ENCODE data around the gene GDF7. TPM values are rescaled to one million over a fixed set of nuclear protein-coding genes. Genes with fewer than 3 reads are reported as not detected.

The GDF7 gene
- polyA plus RNA-seq, 1 donor (not counting 4 experiments of a cell fraction or from before 2014, with no cell fraction given) = not detected

GRCh38 chr2:20656561-20656960, 10.4 kb upstream of the GDF7 start:
- Histone ChIP-seq H4K20me1 (ENCODE audit: control insufficient read depth, extremely low read depth, insufficient read depth, low read length) (no peaks in the 10 kb centered on the region), H3K27me3 (ENCODE audit: control insufficient read depth, extremely low read depth, insufficient read depth, low read length) (peaks cover 5% of the 10 kb centered on the region), H3K79me2 (ENCODE audit: control insufficient read depth, insufficient read depth, low read length) (no peaks in the 10 kb centered on the region), H3K9me3 (ENCODE audit: control insufficient read depth, low read depth, low read length) (no peaks in the 10 kb centered on the region), H3K27ac (ENCODE audit: control insufficient read depth, insufficient read depth, low read length) (no peak overlapping the region), H2AFZ (ENCODE audit: control insufficient read depth, low read length) (no peak overlapping the region), H3K36me3 (ENCODE audit: control insufficient read depth in 2 of 2, extremely low read depth in 1 of 2, insufficient read depth in 2 of 2, low read length in 2 of 2) (no peaks in the 10 kb centered on the region), H3K4me1 (ENCODE audit: control insufficient read depth, extremely low read depth, insufficient read depth, low read length) (peaks cover 10% of the 10 kb centered on the region), H3K4me3 (ENCODE audit: control insufficient read depth in 2 of 3, extremely low read depth in 1 of 3, insufficient read depth in 2 of 3, low read depth in 1 of 3, low read length in 3 of 3) (no peak overlapping the region), H3K9ac (ENCODE audit: control insufficient read depth, extremely low read depth, insufficient read depth, low read length) (no peak overlapping the region), H3K9me1 (ENCODE audit: control insufficient read depth, extremely low read depth, insufficient read depth, low read length) (no peaks in the 10 kb centered on the region), H3K4me2 (ENCODE audit: control insufficient read depth, extremely low read depth, insufficient read depth, low read depth, low read length) (no peak overlapping the region)
- no peak for TF ChIP-seq CTCF (optimal IDR thresholded peaks at IDR 0.05 in 1 of 3, IDR thresholded peaks at IDR 0.05 in 1 of 3, conservative IDR thresholded peaks at IDR 0.05 in 1 of 3; ENCODE audit: extremely low read depth in 1 of 3, insufficient read depth in 2 of 3, low read length in 3 of 3)
- no peak for FAIRE-seq
- no peak for DNase-seq (ENCODE audit: low read depth, low spot score)
- dilution Hi-C loops (cut with MboI; ENCODE audit: extremely low pct_ligation_motif_present, low sequenced_read_pairs) = no loop called here

GRCh38 chr2:20657522-20658235, 9.3 kb upstream of the GDF7 start:
- FAIRE-seq = no peak
- H3K27me3 ChIP-seq (ENCODE audit: control insufficient read depth, extremely low read depth, insufficient read depth, low read length) = peaks cover 14% of the 10 kb centered on the region
- H3K27ac ChIP-seq (ENCODE audit: control insufficient read depth, insufficient read depth, low read length) = no peak overlapping the region

More at GRCh38 chr2:20657522-20658235, 9.3 kb upstream of the GDF7 start:
- Histone ChIP-seq H3K9ac (ENCODE audit: control insufficient read depth, extremely low read depth, insufficient read depth, low read length) (no peak overlapping the region), H3K4me2 (ENCODE audit: control insufficient read depth, extremely low read depth, insufficient read depth, low read depth, low read length) (no peak overlapping the region), H3K9me3 (ENCODE audit: control insufficient read depth, low read depth, low read length) (no peaks in the 10 kb centered on the region), H3K79me2 (ENCODE audit: control insufficient read depth, insufficient read depth, low read length) (no peaks in the 10 kb centered on the region), H4K20me1 (ENCODE audit: control insufficient read depth, extremely low read depth, insufficient read depth, low read length) (no peaks in the 10 kb centered on the region), H3K4me3 (ENCODE audit: control insufficient read depth in 2 of 3, extremely low read depth in 1 of 3, insufficient read depth in 2 of 3, low read depth in 1 of 3, low read length in 3 of 3) (no peak overlapping the region), H3K4me1 (ENCODE audit: control insufficient read depth, extremely low read depth, insufficient read depth, low read length) (peaks cover 9% of the 10 kb centered on the region), H3K36me3 (ENCODE audit: control insufficient read depth in 2 of 2, extremely low read depth in 1 of 2, insufficient read depth in 2 of 2, low read length in 2 of 2) (no peaks in the 10 kb centered on the region), H3K9me1 (ENCODE audit: control insufficient read depth, extremely low read depth, insufficient read depth, low read length) (no peaks in the 10 kb centered on the region), H2AFZ (ENCODE audit: control insufficient read depth, low read length) (no peak overlapping the region)
- TF ChIP-seq EZH2 (IDR thresholded peaks at IDR 0.05; ENCODE audit: low read length) (no peak), CTCF (optimal IDR thresholded peaks at IDR 0.05 in 1 of 3, IDR thresholded peaks at IDR 0.05 in 1 of 3, conservative IDR thresholded peaks at IDR 0.05 in 1 of 3; ENCODE audit: extremely low read depth in 1 of 3, insufficient read depth in 2 of 3, low read length in 3 of 3) (no peak)
- no peak for DNase-seq (ENCODE audit: low read depth, low spot score)
- dilution Hi-C loops (cut with MboI; ENCODE audit: extremely low pct_ligation_motif_present, low sequenced_read_pairs) = no loop called here
